ENCODE results near the gene SCAND1. TPM values are rescaled to one million over a fixed set of nuclear protein-coding genes. Genes with fewer than 3 reads are reported as not detected.
A peak's percentile ranks its signal among the peaks of the same experiment; 100 is the strongest.

Gene SCAND1
- total RNA-seq, 1 donor from 2014 or later: 51.9 TPM

DNA sequence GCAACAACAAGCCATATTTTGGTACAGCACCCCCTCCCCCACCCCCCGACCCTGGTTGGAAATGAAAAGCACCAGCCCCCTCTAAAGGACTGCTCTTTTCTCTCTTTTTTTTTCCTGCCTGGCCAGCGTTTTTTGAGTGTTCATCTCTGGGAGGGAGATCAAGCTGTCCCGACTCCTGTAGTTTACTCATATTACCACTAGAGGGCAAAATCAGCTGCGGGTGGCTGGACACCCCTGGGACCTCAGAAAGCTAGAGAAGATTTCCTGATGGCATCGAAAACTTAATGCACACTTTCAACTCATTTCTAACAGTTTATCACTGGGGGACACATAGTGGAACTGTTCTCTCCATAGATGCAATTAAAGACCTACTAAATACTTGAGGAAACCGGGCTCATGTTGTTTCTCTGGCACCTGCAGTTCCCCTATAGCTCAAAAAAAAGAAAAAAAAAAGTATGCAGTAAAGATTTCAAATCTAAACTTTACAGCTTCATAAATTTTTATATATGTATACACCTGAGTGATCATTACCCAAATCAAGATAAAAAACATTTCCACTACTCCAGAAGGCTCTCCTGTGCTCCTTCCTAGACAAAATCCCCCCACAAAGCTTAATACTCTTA lies 38.5 kb upstream of the SCAND1 start:
- H3K9me3 ChIP-seq: no peaks in the 10 kb centered on the region
- H3K27me3 ChIP-seq (ENCODE audit: low read depth): no peaks in the 10 kb centered on the region
- H3K4me1 ChIP-seq: no peaks in the 10 kb centered on the region
- ATAC-seq (peak; percentile 83 to 86), DNase-seq (no peak)
- no peak overlapping the region for H3K4me3 ChIP-seq
- intact Hi-C loops (cut with DNase I): no loop called here
- TF ChIP-seq, protein P1, sequence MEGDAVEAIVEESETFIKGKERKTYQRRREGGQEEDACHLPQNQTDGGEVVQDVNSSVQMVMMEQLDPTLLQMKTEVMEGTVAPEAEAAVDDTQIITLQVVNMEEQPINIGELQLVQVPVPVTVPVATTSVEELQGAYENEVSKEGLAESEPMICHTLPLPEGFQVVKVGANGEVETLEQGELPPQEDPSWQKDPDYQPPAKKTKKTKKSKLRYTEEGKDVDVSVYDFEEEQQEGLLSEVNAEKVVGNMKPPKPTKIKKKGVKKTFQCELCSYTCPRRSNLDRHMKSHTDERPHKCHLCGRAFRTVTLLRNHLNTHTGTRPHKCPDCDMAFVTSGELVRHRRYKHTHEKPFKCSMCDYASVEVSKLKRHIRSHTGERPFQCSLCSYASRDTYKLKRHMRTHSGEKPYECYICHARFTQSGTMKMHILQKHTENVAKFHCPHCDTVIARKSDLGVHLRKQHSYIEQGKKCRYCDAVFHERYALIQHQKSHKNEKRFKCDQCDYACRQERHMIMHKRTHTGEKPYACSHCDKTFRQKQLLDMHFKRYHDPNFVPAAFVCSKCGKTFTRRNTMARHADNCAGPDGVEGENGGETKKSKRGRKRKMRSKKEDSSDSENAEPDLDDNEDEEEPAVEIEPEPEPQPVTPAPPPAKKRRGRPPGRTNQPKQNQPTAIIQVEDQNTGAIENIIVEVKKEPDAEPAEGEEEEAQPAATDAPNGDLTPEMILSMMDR (IDR thresholded peaks at IDR 0.05): peak; percentile 76
- H3K36me3 ChIP-seq: no peaks in the 10 kb centered on the region
- no peak overlapping the region for H3K27ac ChIP-seq

DNA sequence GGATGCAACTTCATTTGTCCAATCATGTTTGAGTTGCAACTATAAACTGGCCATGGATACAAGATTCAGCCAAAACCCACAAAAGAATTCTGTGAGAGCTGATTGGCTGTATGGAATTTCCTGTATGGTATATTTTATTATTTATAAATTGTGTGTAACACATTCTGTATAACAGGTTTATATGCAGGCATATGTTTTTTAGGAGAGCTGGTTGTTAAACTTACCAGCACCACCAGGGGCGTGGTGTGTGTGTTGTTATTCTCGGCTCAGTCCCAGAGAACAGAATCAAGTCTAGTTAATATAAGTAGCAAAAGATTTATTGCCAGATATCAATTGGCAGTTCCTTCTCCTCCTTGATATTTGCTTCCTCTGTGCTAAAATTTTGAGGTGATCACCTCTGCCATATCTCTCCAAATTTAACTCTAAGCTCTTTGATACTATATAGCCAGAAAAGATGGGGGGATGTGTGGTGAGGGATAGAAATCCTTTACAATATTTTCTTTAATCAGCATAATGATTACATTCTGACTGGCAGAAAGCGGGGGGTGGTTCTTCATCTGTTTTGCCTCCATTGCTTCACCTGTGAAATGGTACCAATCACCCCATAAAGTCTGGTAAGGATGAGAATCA lies 37.0 kb upstream of the SCAND1 start:
- ATAC-seq: no peak
- no peaks in the 10 kb centered on the region for H3K36me3 ChIP-seq
- no peaks in the 10 kb centered on the region for H3K27me3 ChIP-seq (ENCODE audit: low read depth)
- H3K4me1 ChIP-seq: no peaks in the 10 kb centered on the region
- DNase-seq: no peak
- H3K4me3 ChIP-seq: no peak overlapping the region
- no peak overlapping the region for H3K27ac ChIP-seq
- intact Hi-C loops (cut with DNase I): no loop called here
- no peaks in the 10 kb centered on the region for H3K9me3 ChIP-seq
- TF ChIP-seq, protein P1 (IDR thresholded peaks at IDR 0.05): peak; percentile 30

DNA sequence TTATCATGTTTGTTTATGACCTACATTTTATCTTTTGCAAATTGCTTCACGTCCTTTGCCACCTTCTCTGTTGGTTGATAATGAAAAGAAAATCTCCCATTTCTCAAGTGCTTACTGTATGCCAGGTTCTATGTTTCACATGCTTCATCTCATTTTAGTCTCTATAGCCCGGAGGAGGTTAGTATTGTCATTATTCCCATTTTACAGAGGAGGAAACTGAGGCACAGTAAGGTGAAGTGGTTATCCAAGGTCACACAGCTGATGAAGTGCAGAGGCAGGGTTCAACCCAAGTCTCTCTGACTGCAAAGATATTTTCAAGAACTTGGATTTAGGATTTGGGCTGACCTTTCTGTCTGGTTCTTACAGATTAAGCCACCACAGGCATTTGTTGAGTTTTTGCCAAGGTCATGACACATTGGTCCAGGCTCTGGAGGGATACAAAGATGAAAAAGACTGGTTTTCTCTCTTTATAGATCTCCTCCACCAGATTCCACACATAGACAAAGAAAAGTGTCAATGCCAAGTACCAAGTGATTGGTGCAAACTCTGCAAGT lies 34.7 kb upstream of the SCAND1 start:
- no peak for DNase-seq
- intact Hi-C loops (cut with DNase I): no loop called here
- H3K9me3 ChIP-seq: no peaks in the 10 kb centered on the region
- no peak for ATAC-seq
- no peaks in the 10 kb centered on the region for H3K27me3 ChIP-seq (ENCODE audit: low read depth)
- H3K4me1 ChIP-seq: no peaks in the 10 kb centered on the region
- no peak overlapping the region for H3K27ac ChIP-seq
- no peaks in the 10 kb centered on the region for H3K36me3 ChIP-seq
- H3K4me3 ChIP-seq: no peak overlapping the region
- TF ChIP-seq, protein P1 (IDR thresholded peaks at IDR 0.05): no peak

DNA sequence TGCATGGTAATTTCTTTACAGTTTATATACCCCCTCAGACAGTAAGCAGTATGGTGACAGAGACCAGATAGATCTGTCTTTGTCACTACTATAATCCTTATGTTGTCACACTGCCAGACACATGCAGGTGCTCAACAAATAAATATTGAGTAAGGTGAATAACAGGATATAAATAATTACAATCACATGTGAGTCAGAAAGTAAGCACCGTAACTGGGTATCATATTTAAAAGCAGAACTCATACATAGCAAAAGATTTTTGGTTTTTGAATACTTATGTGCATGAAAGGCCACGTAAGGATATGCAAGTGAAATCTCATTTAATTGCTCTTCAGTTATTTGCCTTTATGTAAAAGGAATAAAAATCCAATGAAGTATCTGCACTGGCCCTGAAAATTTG lies 31.5 kb upstream of the SCAND1 start:
- intact Hi-C loops (cut with DNase I): no loop called here
- H3K27ac ChIP-seq: no peak overlapping the region
- no peak for DNase-seq

DNA sequence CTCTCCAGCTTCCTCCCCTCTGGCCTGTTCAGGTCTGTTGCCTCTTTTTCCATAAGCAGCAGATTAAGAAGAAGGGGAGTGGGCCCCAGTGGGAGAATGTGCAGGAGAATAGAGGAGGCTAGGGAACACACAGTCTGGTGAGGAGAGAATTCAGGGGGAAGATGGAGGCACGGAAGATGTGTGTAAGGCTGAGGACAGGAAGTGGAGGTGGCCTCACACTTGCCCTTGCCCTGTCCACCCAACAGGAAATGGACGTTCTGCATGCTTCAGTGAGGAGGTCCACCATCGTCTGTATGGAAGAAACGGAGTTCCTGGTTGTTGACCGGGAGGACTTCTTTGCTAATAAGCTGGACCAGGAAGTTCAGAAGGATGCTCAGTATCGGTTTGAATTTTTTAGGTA lies 30.1 kb upstream of the SCAND1 start:
- TF ChIP-seq, protein P1 (IDR thresholded peaks at IDR 0.05): no peak
- no peak for ATAC-seq

More for the DNA sequence above, 31.5 kb upstream of the SCAND1 start:
- no peaks in the 10 kb centered on the region for H3K36me3 ChIP-seq
- H3K4me1 ChIP-seq: no peaks in the 10 kb centered on the region
- no peaks in the 10 kb centered on the region for H3K9me3 ChIP-seq
- ATAC-seq: no peak
- no peak overlapping the region for H3K4me3 ChIP-seq
- no peaks in the 10 kb centered on the region for H3K27me3 ChIP-seq (ENCODE audit: low read depth)
- TF ChIP-seq, protein P1 (IDR thresholded peaks at IDR 0.05): no peak

More for the DNA sequence above, 30.1 kb upstream of the SCAND1 start:
- no peaks in the 10 kb centered on the region for H3K4me1 ChIP-seq
- DNase-seq: no peak
- no peak overlapping the region for H3K4me3 ChIP-seq
- H3K9me3 ChIP-seq: no peaks in the 10 kb centered on the region
- H3K36me3 ChIP-seq: no peaks in the 10 kb centered on the region
- intact Hi-C loops (cut with DNase I): no loop called here
- H3K27me3 ChIP-seq (ENCODE audit: low read depth): no peaks in the 10 kb centered on the region
- H3K27ac ChIP-seq: no peak overlapping the region
